ENCODE measurements around the gene GPSM1. TPM values are rescaled to one million over a fixed set of nuclear protein-coding genes. Genes with fewer than 3 reads are reported as not detected.

The GPSM1 gene
- total and polyA plus RNA-seq, 8 donors, result 3.5 to 17.4 (median 12.1) TPM

DNA sequence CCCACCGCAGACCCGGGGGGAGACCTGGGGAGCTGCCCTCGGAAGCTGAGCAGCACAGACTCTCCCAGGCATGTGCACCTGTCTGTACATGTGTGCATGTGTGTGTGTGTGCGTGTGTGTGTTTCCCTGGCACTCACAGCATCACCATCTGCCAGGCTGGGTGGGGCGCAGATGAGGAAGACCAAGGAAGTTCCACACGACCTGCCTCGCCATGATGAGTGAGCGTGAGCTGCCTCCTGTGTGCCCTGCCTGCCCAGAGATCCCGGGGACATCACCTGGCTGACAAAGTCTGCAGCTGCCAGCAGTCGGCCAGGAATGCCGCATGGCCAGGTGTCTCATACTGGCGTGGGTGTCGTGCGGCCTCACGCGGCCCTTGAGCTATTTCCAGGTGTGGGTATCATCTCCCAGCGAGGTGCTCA is 4.0 kb upstream of the GPSM1 start:
- H3K4me3 ChIP-seq, result no peak overlapping the region
- peaks cover 0 to 13% (median 0%) of the 10 kb centered on the region in 3 donors for H3K27me3 ChIP-seq
- H3K27ac ChIP-seq, result no peak overlapping the region
- no peaks in the 10 kb centered on the region for H3K9me3 ChIP-seq
- intact Hi-C loops (cut with DNase I; ENCODE audit: low total_unique reads), result no loop called here
- TF ChIP-seq POLR2A (IDR thresholded peaks at IDR 0.05), result no peak
- no peak for TF ChIP-seq CTCF (IDR thresholded peaks at IDR 0.05)
- TF ChIP-seq EP300 (IDR thresholded peaks at IDR 0.05), result no peak
- TF ChIP-seq POLR2AphosphoS5 (IDR thresholded peaks at IDR 0.05), result no peak
- 69 to 83% (median 79%) methylated on average over 12 to 17 of the region's 17 CpGs for WGBS, 5 donors
- no peaks in the 10 kb centered on the region for H3K36me3 ChIP-seq
- H3K4me1 ChIP-seq, result peaks cover 16 to 33% (median 26%) of the 10 kb centered on the region in 4 donors
- no peak for DNase-seq

DNA sequence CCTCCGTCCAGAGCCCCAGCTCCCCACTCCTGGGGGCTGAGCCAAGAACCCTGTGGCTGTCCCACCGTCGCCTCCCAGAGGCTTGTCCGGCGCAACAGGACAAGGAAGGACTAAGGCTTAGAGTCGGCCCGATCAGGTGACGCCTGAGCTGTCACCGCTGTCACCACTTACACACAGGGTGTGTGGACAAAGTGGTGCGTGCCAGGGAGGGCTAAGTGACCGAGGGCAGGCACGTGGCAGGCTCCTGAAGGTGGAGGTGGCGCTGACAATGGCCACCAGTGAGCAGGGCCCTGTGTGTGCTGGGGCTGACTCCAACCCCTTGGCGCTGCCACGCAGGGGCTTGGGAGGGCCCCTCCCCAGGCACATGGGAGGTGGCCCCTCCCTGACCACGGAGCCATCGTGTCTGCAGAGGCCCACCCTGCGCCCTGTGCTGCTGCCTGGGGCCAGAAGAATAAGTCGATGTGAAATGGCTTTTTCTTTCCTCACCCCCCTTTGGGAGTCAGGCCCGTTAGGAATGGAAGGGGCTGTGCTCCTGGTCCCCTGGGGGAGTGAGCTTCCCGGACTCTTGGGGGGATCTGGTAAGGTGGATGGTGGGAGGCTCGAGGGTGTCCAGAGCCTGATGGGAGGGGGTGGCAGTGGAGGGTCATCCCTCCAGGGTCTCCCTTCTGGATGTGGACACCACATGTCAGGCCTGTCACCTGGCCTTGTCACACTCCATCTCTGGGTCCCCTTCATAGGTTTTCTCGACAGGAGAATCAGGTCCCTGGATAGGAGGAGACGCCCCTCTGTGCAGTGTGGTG is 2.6 kb upstream of the GPSM1 start:
- Histone ChIP-seq H3K4me3 (no peak overlapping the region), H3K36me3 (no peaks in the 10 kb centered on the region), H3K9me3 (no peaks in the 10 kb centered on the region), H3K27me3 (peaks cover 0 to 16% (median 0%) of the 10 kb centered on the region in 3 donors), H3K4me1 (peaks cover 28 to 45% (median 39%) of the 10 kb centered on the region in 4 donors), H3K27ac (peak overlapping the region; percentile 33 to 87 (median 45))
- 46 to 65% (median 53%) methylated on average over 18 to 24 of the region's 24 CpGs for WGBS, 5 donors
- peak; percentile 86 to 90 for DNase-seq
- intact Hi-C loops (cut with DNase I; ENCODE audit: low total_unique reads), result no loop called here
- TF ChIP-seq EP300 (IDR thresholded peaks at IDR 0.05) (no peak), POLR2A (IDR thresholded peaks at IDR 0.05) (no peak), CTCF (IDR thresholded peaks at IDR 0.05) (no peak), POLR2AphosphoS5 (IDR thresholded peaks at IDR 0.05) (peak in 2 of 3 donors; percentile 74 to 78)

GRCh38 chr9:136325358-136325757 is 2.0 kb upstream of the GPSM1 start:
- H3K4me1 ChIP-seq, result peaks cover 28 to 50% (median 40%) of the 10 kb centered on the region in 4 donors
- TF ChIP-seq CTCF (IDR thresholded peaks at IDR 0.05) (no peak), POLR2AphosphoS5 (IDR thresholded peaks at IDR 0.05) (no peak), EP300 (IDR thresholded peaks at IDR 0.05) (no peak), POLR2A (IDR thresholded peaks at IDR 0.05) (no peak)
- no peak for DNase-seq
- H3K27me3 ChIP-seq, result peaks cover 0 to 16% (median 0%) of the 10 kb centered on the region in 3 donors
- H3K4me3 ChIP-seq, result no peak overlapping the region
- H3K27ac ChIP-seq, result peak overlapping the region in 1 of 5 donors; percentile 87
- WGBS, 5 donors, result 90 to 97% (median 93%) methylated on average over 12 to 13 of the region's 13 CpGs
- H3K9me3 ChIP-seq, result no peaks in the 10 kb centered on the region
- no peaks in the 10 kb centered on the region for H3K36me3 ChIP-seq
- intact Hi-C loops (cut with DNase I; ENCODE audit: low total_unique reads), result no loop called here

DNA sequence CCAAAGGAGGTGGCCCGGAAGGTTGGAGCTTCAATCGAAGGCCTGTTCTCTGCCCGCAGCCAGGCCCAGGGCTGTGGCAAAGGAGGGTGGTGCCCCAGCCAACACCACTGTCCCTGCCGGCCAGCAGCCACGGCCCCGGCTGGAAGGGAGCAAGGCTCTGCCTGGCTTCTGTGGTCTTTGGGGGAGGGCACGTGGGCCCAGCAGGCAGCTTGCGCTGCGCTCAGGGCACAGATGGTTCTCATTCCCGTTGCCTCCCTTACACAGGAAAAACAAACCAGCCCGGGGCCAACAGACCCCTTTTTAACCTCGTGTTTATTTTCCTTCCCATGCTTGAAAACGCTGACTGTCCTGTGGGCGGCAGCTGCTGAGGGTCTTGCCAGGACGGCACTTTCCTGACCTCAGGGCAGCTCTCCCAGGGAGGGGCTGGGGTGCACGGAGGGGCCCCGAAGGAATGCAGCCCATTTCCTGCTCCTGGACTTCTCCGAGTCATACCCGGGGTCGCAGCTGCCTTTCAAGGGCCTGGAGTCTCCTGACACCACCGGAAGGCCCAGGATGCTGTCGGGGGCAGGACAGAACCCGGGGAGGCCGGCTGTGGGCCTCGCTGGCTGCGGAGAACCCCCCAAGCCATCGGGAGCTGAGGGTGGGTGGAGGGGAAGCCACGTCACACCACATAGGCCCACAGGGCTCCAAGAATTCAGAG is 1.1 kb upstream of the GPSM1 start:
- Histone ChIP-seq H3K4me1 (peaks cover 28 to 50% (median 40%) of the 10 kb centered on the region in 4 donors), H3K9me3 (no peaks in the 10 kb centered on the region), H3K36me3 (no peaks in the 10 kb centered on the region), H3K4me3 (peak overlapping the region in 1 of 4 donors; percentile 5), H3K27ac (peak overlapping the region; percentile 16 to 87 (median 74)), H3K27me3 (peaks cover 0 to 16% (median 0%) of the 10 kb centered on the region in 3 donors)
- TF ChIP-seq POLR2AphosphoS5 (IDR thresholded peaks at IDR 0.05) (no peak), CTCF (IDR thresholded peaks at IDR 0.05) (no peak), EP300 (IDR thresholded peaks at IDR 0.05) (no peak), POLR2A (IDR thresholded peaks at IDR 0.05) (no peak)
- intact Hi-C loops (cut with DNase I; ENCODE audit: low total_unique reads), result no loop called here
- WGBS, 5 donors, result 38 to 60% (median 54%) methylated on average over 19 to 28 of the region's 28 CpGs
- DNase-seq, result peak in 1 of 2 donors; percentile 73
